Measurements from ENCODE around the gene RSRC1.
A peak's percentile ranks its signal among the peaks of the same experiment; 100 is the strongest.
"Not testable (repeated sequence)": the region's sequence is repeated elsewhere in the genome, so short reads cannot be mapped to it uniquely, and the experiment has no call there.

The RSRC1 gene

DNA sequence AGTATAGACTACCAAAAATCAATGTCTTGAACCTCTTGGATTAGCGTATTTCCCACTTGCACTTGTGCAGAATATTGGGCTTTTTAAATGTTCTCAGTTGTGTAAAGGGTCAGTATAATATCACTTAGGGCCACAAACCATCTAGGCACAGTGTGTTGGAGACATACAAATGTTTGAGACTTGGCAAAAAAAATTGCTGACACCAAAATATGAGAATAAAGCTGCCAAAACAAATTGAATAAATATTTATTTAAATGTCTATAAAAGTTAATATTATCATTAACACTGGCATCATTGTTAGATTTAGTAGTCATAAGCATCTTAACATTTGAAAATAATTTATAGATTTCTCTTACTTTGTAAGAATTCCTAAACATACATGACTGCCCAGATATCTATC, 430.2 kb downstream of the RSRC1 start:
- no peak for DNase-seq

DNA sequence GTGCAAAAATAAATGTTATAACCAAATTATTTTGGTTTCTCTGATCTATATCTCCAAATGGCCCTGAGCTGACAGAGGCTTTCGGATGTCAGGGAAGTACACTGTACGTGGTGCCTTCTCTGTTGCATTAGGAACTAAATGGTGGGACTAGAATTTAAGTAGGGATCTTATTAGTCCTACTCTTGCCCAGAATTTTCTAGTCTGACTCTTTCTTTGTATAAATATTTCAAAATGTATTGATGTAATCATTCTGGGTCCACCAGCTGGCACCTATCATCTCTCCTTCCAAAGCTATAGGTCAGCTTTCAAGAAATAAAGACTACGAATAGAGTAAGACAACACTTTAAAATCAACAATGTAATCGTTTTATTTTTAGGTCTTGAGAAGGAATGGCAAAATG, 438.8 kb downstream of the RSRC1 start:
- no peak for DNase-seq

DNA sequence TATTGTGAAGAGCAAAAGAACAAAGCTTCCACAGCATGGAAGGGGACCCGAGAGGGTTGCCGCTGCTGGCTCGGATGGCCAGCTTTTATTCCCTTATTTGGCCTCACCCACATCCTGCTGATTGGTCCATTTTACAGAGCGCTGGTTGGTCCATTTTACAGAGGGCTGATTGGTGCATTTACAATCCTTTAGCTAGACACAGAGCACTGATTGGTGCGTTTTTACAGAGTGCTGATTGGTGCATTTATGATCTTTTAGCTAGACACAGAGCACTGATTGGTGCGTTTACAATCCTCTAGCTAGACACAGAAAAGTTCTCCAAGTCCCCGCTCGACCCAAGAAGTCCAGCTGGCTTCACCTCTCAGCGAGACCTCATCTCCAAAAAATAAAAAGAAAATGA, 440.0 kb downstream of the RSRC1 start:
- DNase-seq: not testable (repeated sequence)

DNA sequence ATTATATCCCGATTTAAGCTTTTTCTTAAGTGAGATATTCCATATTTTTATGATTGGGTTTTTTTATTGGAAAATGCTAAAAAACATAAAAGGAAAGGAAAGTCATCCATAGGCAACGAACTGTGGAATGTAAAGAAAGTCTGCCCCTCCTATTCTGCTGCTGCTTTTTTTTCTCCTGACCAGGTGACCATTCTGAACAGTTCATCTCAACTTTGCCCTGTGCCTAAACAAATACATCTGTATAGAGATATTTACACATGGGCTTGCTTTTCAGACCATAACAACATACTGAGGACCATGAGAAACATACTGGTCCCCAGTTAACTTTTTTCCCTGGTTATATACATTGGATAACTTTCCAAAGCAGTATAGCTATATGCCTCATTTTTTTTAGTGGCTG, 442.2 kb downstream of the RSRC1 start:
- DNase-seq: no peak

DNA sequence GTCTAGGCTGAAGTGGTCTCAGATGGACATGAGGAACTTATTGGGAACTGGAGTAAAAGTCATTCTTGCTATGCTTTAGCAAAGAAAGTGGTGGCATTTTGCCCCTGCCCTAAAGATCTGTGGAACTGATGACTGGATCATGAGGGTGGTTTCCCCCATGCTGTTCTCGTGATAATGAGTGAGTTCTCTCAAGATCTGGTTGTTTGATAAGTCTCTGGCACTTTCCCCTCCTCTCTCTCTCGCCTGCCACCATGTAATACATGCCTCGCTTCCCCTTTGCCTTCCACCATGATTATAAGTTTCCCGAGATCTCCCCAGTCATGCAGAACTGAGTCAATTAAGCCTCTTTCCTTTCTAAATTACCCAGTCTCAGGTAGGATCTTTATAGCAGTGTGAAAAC, 449.6 kb downstream of the RSRC1 start:
- DNase-seq: no peak

DNA sequence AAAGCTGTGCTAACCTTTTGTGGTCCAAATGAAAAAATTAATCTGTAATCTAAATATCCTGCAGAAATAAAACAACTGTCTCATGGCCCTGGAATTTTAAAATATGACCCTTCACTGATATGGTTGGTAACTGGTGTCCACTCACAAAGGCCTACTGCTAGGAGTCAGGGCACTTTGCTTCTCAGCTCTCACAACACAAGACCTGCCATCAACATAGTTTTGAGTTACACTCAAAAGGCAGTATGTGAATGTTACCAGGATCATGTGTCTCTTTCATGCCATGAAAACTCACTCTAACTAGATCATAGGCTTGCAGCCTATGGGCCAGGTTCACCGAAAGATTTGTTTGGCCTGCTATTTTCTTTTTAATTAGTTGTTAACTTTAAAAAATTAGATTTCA, 451.1 kb downstream of the RSRC1 start:
- no peak for DNase-seq

DNA sequence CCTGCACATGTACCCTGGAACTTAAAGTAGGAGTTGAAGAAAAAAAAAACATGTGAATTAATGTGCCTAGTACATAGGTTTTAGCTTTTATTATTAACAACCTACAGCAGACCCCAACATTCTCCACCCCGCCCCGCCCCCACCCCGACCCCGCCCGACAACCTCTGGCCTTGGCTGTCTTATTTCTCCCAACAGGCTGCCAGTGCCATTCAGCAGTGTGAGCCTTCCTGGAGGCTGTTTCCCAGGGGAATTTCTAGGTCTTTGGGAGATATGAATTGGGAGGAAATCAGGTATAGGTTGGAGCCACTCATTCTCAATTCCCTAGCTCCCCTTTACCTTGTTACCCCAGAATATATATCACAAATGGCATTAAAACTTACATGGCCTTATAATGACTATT, 452.8 kb downstream of the RSRC1 start:
- DNase-seq: no peak

DNA sequence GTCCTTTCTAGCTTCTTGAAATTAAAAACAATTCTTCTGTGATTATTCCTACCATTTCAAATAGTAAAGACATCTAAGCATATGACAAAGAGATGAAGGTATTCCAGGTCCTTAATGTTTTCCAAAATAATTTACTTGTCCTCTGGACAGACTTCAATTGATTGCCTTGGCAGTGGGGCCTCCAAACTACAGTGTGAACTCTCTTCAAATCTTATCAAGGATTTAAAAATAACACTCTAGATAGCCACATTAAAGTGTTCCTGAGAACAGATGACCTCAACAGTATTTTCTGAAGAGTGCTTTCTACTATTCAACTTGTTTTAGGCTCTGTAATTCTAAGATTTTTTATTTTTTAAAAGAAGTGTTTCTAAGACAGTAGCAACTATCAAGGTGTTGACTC, 453.2 kb downstream of the RSRC1 start:
- no peak for DNase-seq

DNA sequence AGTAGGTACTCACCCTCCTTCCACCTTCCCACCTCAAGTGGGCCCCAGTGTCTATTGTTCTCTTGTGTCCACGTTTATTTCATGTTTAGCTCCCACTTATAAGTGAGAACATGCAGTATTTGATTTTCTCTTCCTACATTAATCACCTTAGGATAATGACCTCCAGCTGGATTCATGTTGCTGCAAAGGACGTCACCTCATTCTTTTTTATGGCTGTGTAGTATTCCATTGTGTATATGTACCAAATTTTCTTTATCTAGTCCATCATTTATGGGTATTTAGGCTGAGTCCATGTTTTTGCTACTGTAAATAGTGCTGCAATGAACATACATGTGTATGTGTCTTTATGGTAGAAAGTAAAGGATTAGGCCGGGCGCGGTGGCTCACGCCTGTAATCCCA, 455.2 kb downstream of the RSRC1 start:
- no peak for DNase-seq

DNA sequence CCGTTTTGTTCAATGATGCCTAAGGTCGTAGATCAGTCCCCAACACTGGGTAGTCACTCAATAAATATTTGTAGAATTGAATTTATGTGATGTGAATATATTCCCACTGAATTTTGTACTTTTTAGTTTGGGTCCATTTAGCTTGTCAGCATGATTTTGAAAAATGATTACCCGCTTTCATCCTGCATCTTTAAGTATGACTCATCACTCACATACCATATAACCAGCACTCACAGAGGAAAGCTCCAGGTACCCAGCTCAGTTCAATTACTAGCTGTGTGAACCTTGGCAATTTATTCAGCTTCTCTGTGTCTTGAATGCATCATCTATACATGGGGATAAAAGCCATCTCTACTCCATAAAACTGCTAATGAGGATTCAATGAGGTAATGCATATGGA, 458.9 kb downstream of the RSRC1 start:
- DNase-seq: no peak

DNA sequence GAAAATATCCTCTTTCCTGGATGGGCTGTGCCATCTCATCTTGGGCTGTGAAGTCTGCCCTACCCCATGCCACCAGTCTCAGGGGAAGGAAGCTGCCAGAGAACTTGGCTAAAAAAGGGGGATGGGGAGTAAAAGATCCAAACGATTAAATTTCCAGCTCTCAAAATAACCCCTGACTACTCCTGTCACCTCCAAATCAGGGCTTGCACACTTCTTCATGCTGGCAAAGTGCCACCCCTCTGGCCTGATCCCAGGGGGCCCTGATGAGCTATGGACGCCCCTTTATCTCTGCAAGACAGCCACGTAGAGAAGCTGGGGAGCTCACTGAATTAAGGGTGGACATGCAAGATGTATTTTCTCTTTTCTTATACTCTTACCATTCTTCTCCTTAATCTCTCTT, 459.9 kb downstream of the RSRC1 start:
- DNase-seq: peak; percentile 17

DNA sequence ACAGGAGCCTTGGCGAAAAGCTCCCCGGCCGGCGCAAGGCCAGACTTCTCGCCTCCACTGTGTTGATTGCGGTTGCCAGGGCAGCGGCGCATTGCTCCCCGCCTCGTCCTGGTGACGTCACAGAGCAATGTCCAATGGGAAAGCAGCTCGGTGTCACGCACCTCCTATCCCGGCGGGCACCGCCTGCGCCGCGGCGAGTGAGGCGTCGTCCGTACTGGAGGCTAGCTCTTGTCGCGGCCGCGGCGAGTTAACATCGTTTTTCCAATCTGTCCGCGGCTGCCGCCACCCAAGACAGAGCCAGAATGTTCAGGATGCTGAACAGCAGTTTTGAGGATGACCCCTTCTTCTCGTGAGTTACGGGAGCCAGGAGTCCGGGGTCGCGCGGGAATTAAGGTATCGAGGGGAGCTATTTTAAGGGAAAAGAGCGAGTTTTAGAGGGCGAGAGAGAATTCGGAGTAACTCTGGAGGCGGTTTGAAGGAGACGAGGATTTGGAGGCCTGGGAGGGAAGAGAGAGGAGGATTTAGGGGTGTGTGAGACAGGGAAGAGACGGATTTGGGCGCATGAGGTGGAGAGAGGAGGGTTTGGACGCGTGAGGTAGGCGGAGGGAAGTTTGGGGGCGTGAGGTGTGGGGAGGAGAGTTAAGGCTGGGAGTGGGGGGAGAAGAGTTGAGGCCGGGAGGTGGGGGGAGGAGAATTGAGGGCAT, 461.3 kb downstream of the RSRC1 start, which contains the start of gene MLF1:
Gene MLF1 (plus strand): TSS at position 196 of the 704 bp plus-strand sequence. CDS start 107 bp downstream, at position 303.
- DNase-seq: peak; percentile 87

DNA sequence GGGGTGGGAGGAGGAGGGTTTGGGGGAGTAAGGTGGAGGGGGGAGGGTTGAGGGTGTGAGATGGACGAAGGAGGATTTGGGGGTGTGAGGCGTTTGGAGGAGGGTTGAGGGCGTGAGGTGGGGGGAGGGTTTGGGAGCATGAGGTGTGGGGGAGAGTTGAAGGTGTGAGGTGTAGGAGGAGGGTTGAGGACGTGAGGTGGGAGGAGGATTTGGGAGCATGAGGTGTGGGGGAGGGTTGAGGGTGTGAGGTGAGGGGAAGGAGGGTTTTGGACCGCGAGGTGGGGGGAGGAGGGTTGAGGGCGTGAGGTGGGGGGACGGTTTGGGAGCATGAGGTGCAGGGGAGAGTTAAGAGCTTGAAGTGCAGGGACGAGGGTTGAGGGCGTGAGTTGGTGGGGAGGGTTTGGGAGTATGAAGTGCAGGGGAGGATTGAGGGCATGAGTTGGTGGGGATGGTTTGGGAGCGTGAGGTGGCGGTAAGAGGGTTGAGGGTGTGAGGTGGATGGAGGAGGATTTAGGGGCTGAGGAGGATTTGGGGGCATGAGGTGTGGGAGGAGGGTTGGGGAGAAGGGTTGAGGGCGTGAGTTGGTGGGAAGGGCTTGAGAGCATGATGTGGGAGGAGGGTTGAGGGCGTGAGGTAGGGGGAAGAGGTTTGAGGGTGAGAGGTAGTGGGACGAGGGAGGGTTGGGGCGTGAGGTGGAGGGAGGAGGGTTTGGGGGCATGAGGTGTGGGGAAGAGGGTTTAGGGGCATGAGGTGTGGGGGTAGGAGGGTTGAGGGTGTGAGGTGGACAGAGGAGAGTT, 462.3 kb downstream of the RSRC1 start:
- DNase-seq: no peak

DNA sequence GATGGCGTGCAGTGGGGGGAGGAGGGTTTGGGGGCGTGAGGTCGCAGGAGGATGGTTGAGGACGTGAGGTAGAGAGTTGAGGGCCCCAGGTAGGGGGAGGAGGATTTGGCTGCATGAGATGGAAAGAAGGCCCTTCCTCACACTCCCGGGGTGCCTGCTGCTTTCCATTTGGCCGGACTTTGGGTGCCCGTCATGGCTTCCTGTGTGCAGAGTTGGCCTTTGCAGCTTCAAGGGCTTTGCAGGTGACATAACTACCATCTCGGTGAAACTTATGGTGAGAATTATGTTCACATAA, 462.8 kb downstream of the RSRC1 start:
- no peak for DNase-seq

DNA sequence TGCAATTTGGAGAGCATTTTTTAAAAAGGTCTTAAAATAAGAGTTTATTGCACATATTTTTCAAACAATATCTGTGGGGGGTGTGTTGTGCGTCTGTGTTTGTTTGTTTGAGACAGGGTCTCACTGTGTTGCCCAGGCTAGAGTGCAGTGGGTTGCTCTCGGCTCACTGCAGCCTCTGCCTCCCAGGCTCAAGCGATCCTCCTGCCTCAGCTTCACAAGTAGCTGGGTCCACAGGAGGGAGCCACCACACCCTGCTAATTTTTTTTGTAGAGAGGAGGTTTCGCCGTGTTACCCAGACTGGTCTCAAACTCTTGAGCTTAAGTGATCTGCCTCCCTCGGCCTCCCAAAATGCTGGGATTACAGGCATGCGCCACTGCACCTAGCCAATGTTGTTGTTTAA, 463.8 kb downstream of the RSRC1 start:
- DNase-seq: no peak

DNA sequence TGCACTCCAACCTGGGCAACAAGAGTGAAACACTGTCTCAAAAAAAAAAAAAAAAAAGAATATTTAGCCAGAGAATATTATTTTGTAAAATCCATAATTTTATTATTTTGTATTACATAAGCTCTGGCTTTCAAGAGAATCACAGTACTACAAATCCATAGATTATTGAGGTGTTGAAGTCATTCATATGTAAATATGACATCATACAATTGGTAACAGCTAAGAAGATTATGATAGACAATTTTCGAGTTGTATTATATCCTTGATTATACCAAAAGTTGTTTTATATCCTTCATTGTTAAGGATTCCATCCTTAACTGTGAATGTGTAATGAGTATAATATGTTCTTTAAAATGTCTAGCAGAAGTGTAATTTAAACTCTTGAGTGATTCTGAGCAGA, 464.8 kb downstream of the RSRC1 start:
- no peak for DNase-seq

DNA sequence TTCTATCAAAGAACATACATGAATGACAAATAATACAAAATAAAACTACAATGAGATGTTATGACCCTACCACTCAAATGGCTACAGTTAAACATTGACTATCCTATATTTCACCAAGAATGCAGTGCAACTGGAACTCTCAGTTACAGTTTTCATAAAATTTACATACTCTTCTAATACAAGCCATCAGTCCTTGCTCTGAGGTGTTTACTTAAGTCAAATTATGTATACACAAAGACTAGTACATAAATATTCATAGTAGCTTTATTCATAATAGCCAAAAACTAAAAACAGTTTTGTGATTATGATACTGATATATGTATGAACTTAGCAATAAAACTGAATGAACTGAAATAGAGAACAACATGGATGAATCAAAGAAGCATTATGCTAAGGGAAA, 480.3 kb downstream of the RSRC1 start:
- no peak for DNase-seq

All from NCI-H2171 treated with DMSO at 0.1 percent for 48 hours (cell line).